ENCODE data around the gene MCTP1. TPM values are rescaled to one million over a fixed set of nuclear protein-coding genes. Genes with fewer than 3 reads are reported as not detected.

MCTP1 gene
- total RNA-seq, 1 experiment from 2014 or later = 0.44 TPM

DNA sequence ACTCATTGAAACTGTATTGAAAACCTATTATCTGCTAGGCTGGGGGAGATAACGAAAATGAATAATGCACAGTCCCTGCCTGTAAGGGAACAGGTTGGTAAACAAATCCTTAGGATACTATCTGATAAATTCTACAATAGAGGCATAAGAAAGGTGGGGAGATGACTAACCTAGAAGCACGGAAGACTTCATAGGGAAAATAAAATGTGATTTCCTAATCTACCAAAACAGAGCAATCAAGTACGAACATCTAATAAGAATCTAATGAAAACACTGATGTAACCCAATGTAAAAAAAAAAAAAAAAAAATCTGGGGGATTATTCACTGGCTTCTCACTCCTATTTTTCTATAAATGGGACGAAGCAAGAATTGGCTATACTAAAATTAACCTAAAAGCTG, 542.0 kb downstream of the MCTP1 start:
- no peak overlapping the region for H3K27ac ChIP-seq (ENCODE audit: low read depth, low read length)
- H3K79me2 ChIP-seq (ENCODE audit: insufficient read depth, low read length) = no peaks in the 10 kb centered on the region
- H2AFZ ChIP-seq (ENCODE audit: low read depth, low read length, poor library complexity, severe bottlenecking) = no peak overlapping the region
- H3K9me2 ChIP-seq (ENCODE audit: insufficient read depth) = no peaks in the 10 kb centered on the region
- RAD21 ChIA-PET (ENCODE audit: low non-redundant PET in 1 of 2, low total read pairs in 2 of 2, uncharacterized antibody in 2 of 2, unreplicated experiment in 2 of 2) = interaction anchor here in 1 of 2 experiments (0.7 kb wide), 1 partner anchor 429 kb away, joined by 3 read pairs; no protein-coding TSS in a partner anchor
- no peaks in the 10 kb centered on the region for H3K36me3 ChIP-seq (ENCODE audit: control insufficient read depth in 1 of 2, insufficient read depth in 2 of 2, low read length in 2 of 2)
- POLR2A ChIA-PET = no interaction called here
- BruUV-seq (replicated peaks) = no TSS peak
- H3K27me3 ChIP-seq (ENCODE audit: insufficient read depth, low read length) = no peaks in the 10 kb centered on the region
- DNase-seq (ENCODE audit: low read depth, low spot score) = no peak
- H3K4me1 ChIP-seq (ENCODE audit: control insufficient read depth in 1 of 2, insufficient read depth in 2 of 2, low read length in 2 of 2) = 0 out of 4 replicates have a peak, but pooled peaks cover 0 to 3% of the 10 kb centered on the region in 2 experiments
- no peak for ATAC-seq
- H3K4me2 ChIP-seq (ENCODE audit: low read length) = no peak overlapping the region
- no peaks in the 10 kb centered on the region for H3K9me3 ChIP-seq (ENCODE audit: control insufficient read depth in 1 of 2, insufficient read depth in 1 of 2, low read depth in 1 of 2, low read length in 2 of 2)
- intact Hi-C loops (cut with micrococcal nuclease) = no loop called here
- H4K20me1 ChIP-seq (ENCODE audit: insufficient read depth) = no peaks in the 10 kb centered on the region
- TF ChIP-seq CEBPB (IDR thresholded peaks at IDR 0.05; ENCODE audit: low read depth) (no peak), EZH2 (IDR thresholded peaks at IDR 0.05) (no peak), ELF1 (IDR thresholded peaks at IDR 0.05; ENCODE audit: borderline replicate concordance, low read depth) (no peak), TCF7L2 (IDR thresholded peaks at IDR 0.05; ENCODE audit: borderline replicate concordance, extremely low read depth, insufficient read depth, insufficient read length) (no peak), FOSL1 (IDR thresholded peaks at IDR 0.05; ENCODE audit: low read depth) (no peak)
- TF ChIP-seq, protein P1, sequence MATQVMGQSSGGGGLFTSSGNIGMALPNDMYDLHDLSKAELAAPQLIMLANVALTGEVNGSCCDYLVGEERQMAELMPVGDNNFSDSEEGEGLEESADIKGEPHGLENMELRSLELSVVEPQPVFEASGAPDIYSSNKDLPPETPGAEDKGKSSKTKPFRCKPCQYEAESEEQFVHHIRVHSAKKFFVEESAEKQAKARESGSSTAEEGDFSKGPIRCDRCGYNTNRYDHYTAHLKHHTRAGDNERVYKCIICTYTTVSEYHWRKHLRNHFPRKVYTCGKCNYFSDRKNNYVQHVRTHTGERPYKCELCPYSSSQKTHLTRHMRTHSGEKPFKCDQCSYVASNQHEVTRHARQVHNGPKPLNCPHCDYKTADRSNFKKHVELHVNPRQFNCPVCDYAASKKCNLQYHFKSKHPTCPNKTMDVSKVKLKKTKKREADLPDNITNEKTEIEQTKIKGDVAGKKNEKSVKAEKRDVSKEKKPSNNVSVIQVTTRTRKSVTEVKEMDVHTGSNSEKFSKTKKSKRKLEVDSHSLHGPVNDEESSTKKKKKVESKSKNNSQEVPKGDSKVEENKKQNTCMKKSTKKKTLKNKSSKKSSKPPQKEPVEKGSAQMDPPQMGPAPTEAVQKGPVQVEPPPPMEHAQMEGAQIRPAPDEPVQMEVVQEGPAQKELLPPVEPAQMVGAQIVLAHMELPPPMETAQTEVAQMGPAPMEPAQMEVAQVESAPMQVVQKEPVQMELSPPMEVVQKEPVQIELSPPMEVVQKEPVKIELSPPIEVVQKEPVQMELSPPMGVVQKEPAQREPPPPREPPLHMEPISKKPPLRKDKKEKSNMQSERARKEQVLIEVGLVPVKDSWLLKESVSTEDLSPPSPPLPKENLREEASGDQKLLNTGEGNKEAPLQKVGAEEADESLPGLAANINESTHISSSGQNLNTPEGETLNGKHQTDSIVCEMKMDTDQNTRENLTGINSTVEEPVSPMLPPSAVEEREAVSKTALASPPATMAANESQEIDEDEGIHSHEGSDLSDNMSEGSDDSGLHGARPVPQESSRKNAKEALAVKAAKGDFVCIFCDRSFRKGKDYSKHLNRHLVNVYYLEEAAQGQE (IDR thresholded peaks at IDR 0.05; ENCODE audit: low read depth) = no peak
- TF ChIP-seq, protein P2, sequence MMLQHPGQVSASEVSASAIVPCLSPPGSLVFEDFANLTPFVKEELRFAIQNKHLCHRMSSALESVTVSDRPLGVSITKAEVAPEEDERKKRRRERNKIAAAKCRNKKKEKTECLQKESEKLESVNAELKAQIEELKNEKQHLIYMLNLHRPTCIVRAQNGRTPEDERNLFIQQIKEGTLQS (IDR thresholded peaks at IDR 0.05) = no peak
- H3K4me3 ChIP-seq (replicated peaks in 1 of 2; ENCODE audit: low read depth in 1 of 2, low read length in 2 of 2) = no peak overlapping the region
- H3K9ac ChIP-seq (ENCODE audit: low read length) = no peak overlapping the region
- CTCF ChIA-PET = no interaction called here

Measured in HCT116 (cell line).